SK-N-MC (cell line): Measurements from ENCODE around the gene TBC1D14.

Experiments
- DNase-seq: peaks from one replicate; pipeline ENCODE4 v3.0.0-alpha.2; 2011; ENCODE audit warnings: low read depth, low spot score
- H3K27ac ChIP-seq: fragments of 200-600 bp; sonication (generic); 2 replicates; pipeline ENCODE4 v1.5.1; 2016; ENCODE audit warnings: mixed run types
- H3K36me3 ChIP-seq: fragments of 200-600 bp; sonication (generic); 2 replicates; pipeline ENCODE4 v1.6.1; 2017; ENCODE audit warnings: antibody characterized with exemption, low read length, mixed read lengths; ENCODE audit not compliant: insufficient read depth
- H3K4me3 ChIP-seq: fragments of 200-600 bp; sonication (generic); 2 replicates; pipeline ENCODE4 v1.5.1; 2016
- H3K9ac ChIP-seq: fragments of 200-600 bp; sonication (generic); 2 replicates; pipeline ENCODE4 v1.8.0; 2017; ENCODE audit warnings: mixed run types, mixed read lengths; ENCODE audit not compliant: insufficient read length
- H3K9me3 ChIP-seq: fragments of 200-600 bp; sonication (generic); 2 replicates; pipeline ENCODE4 v1.6.1; 2017; ENCODE audit warnings: low read depth, mild to moderate bottlenecking, antibody characterized with exemption, low read length, moderate library complexity, mixed read lengths
- EZH2 ChIP-seq: fragments of 200-600 bp; sonication (generic); IDR thresholded peaks from one replicate; pipeline ENCODE4 v1.6.1; 2017; ENCODE audit warnings: antibody characterized with exemption
- FOXP2 ChIP-seq: optimal IDR thresholded peaks from 2 replicates; pipeline ENCODE3; 2011; ENCODE audit warnings: mild to moderate bottlenecking, moderate library complexity; ENCODE audit not compliant: insufficient read depth; ENCODE audit errors: extremely low read length, control extremely low read depth
- POLR2AphosphoS5 ChIP-seq: IDR thresholded peaks from 2 replicates; pipeline ENCODE4 v1.6.1; 2012; ENCODE audit warnings: mild to moderate bottlenecking, low read depth, low read length, borderline replicate concordance

Gene TBC1D14

DNA sequence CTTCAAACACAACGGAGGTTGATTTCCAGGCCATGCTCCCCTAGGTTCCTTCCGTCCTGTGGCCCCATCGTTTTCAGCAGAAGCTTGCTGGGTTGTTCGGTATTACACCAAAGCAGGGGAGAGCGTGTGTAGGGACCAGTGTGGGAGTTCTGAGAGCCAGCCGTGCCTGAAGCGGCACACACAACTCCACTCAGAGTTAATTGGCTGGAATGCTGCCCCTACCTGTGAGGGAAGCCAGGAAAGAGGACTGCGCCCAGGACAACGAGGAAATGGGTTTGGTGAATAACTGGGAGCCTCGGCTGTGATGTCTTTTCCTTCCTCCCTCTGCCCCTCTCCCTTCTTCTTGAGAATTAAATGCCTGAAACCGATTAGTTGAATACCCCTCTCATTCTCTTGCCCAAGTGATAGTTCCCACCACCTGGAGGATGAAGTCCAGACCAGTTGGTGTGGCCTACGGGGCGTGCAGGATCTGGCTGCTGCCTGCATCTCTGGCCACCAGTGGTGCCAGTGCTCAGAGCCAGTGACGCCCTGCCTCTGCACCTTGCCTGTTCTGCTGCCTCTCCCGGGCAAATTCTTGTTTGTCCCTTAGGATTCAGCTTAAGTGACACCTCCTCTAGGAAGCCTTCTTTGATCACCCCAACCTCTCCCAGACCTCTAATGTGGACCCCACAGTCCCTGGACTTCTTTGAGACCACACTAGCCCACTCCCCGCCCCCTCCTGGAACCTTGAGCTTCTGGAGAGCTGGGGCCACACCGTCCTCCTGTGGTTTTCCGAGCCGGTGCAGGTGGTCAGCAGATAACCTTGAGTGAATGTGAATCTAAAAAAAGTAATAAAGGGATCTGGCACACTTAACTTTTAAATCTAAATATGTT, 33.6 kb downstream of the TBC1D14 start:
- Histone ChIP-seq H3K9me3 (no peaks in the 10 kb centered on the region), H3K36me3 (no peaks in the 10 kb centered on the region), H3K4me3 (no peak overlapping the region), H3K27ac (no peak overlapping the region), H3K9ac (no peak overlapping the region)
- DNase-seq: no peak
- TF ChIP-seq EZH2 (no peak), FOXP2 (no peak), POLR2AphosphoS5 (no peak)

DNA sequence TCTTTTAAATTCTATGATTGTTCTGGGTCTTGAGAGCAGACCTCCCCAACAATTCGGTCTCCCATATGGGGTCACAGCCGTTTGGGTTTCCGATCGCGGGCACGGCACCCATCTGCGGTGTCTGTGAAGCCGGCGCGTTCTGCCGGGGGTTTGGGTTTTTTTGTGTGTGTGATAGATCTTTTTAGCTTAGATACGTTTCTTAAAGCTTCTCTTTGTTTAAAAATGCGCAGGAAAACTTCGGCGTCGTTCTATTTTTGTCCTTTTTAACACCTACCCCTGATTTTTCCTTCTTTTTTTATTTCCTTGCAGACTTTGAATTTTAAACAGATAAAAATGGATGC, 34.2 kb downstream of the TBC1D14 start:
- no peaks in the 10 kb centered on the region for H3K36me3 ChIP-seq
- no peak overlapping the region for H3K27ac ChIP-seq
- no peak for TF ChIP-seq POLR2AphosphoS5

GRCh38 chr4:6944301-6945051, 34.9 kb downstream of the TBC1D14 start:
- Histone ChIP-seq H3K36me3 (no peaks in the 10 kb centered on the region), H3K9me3 (no peaks in the 10 kb centered on the region), H3K4me3 (no peak overlapping the region), H3K9ac (no peak overlapping the region), H3K27ac (no peak overlapping the region)
- no peak for TF ChIP-seq FOXP2
- no peak for TF ChIP-seq POLR2AphosphoS5
- no peak for DNase-seq

More for the DNA sequence above, 34.2 kb downstream of the TBC1D14 start:
- Histone ChIP-seq H3K9me3 (no peaks in the 10 kb centered on the region), H3K9ac (no peak overlapping the region), H3K4me3 (no peak overlapping the region)
- DNase-seq: no peak

GRCh38 chr4:6945052-6945409, 35.4 kb downstream of the TBC1D14 start:
- H3K9ac ChIP-seq: no peak overlapping the region
- DNase-seq: no peak
- no peaks in the 10 kb centered on the region for H3K9me3 ChIP-seq
- no peaks in the 10 kb centered on the region for H3K36me3 ChIP-seq
- H3K4me3 ChIP-seq: no peak overlapping the region
- H3K27ac ChIP-seq: no peak overlapping the region
- TF ChIP-seq POLR2AphosphoS5 (no peak), FOXP2 (no peak), EZH2 (no peak)

- Histone ChIP-seq H3K9ac (no peak overlapping the region), H3K9me3 (no peaks in the 10 kb centered on the region), H3K36me3 (no peaks in the 10 kb centered on the region), H3K27ac (no peak overlapping the region), H3K4me3 (no peak overlapping the region)
- DNase-seq: no peak
- no peak for TF ChIP-seq POLR2AphosphoS5
These were observed 36.9 kb downstream of the TBC1D14 start for GRCh38 chr4:6946497-6946896.

- Histone ChIP-seq H3K27ac (no peak overlapping the region), H3K9me3 (no peaks in the 10 kb centered on the region), H3K36me3 (no peaks in the 10 kb centered on the region), H3K9ac (no peak overlapping the region), H3K4me3 (no peak overlapping the region)
- DNase-seq: no peak
- TF ChIP-seq EZH2: no peak
- TF ChIP-seq FOXP2: no peak
- no peak for TF ChIP-seq POLR2AphosphoS5
These were observed 38.5 kb downstream of the TBC1D14 start for GRCh38 chr4:6948134-6948460.

GRCh38 chr4:6951880-6952381, 42.3 kb downstream of the TBC1D14 start:
- H3K9me3 ChIP-seq: no peaks in the 10 kb centered on the region
- no peaks in the 10 kb centered on the region for H3K36me3 ChIP-seq
- no peak overlapping the region for H3K9ac ChIP-seq
- no peak overlapping the region for H3K27ac ChIP-seq
- H3K4me3 ChIP-seq: no peak overlapping the region
- no peak for TF ChIP-seq EZH2
- TF ChIP-seq POLR2AphosphoS5: no peak
- no peak for TF ChIP-seq FOXP2
- DNase-seq: no peak

DNA sequence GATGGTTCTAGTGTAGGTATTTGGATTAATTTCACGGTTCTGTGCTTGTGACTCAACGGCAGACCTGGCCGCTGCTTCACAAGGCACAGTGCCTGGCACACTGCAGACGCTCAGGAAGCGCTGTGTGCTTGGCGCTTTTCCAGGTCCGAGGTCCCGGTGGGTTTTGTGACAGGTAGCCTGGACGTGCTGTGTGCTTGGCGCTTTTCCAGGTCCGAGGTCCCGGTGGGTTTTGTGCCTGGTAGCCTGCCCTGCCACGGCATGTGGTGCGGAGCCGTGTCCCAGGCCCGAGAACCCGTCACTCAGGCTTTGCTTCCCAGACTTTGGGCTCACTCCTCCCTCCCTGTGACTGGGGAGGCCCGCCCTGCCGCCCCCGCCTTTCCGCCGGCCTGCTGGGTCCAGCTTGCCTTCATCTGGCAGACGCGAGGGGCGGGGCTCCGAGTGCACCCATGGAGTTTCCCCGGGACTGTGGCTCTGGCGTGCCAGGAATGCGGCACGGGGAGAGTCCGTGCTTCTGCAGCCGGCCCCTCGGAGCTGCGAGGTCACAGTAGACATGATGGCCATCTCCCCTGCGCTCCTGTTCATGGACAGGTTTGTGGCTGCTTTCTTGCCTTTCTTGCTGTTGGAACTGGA, 44.2 kb downstream of the TBC1D14 start:
- Histone ChIP-seq H3K9me3 (no peaks in the 10 kb centered on the region), H3K9ac (no peak overlapping the region), H3K36me3 (no peaks in the 10 kb centered on the region), H3K4me3 (no peak overlapping the region), H3K27ac (no peak overlapping the region)
- TF ChIP-seq FOXP2 (no peak), POLR2AphosphoS5 (no peak), EZH2 (no peak)
- no peak for DNase-seq

- H3K36me3 ChIP-seq: no peaks in the 10 kb centered on the region
- H3K4me3 ChIP-seq: no peak overlapping the region
- TF ChIP-seq FOXP2 (no peak), EZH2 (no peak), POLR2AphosphoS5 (no peak)
- no peaks in the 10 kb centered on the region for H3K9me3 ChIP-seq
- H3K27ac ChIP-seq: no peak overlapping the region
- no peak overlapping the region for H3K9ac ChIP-seq
- DNase-seq: no peak
These were observed 45.8 kb downstream of the TBC1D14 start for GRCh38 chr4:6955261-6955911.
